ENCODE results near the gene NUDT1. TPM values are rescaled to one million over a fixed set of nuclear protein-coding genes. Genes with fewer than 3 reads are reported as not detected.

Gene NUDT1
- total RNA-seq, 2 donors from 2014 or later, result 56.0 to 84.7 TPM

DNA sequence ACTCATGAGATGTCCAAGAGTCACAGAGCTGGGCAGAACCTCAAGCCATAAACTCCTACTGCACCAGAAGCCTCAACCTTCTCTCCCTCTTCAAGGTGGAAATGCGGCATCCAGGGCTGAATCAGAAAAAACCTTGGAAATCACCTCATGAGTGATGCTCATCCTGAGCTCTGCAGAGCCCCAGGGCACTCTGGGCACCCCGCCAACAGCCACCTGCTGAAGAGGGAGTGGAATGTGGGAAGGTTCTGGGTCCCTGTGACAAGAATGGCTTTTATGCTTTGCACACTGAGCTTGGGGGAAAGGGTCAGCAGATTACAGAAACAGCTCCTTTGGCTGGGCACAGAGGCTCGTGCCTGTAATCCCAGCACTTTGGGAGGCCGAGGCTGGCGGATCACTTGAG lies 18.8 kb downstream of the NUDT1 start:
- no peak for DNase-seq
- Histone ChIP-seq H3K4me1 (ENCODE audit: control insufficient read depth, insufficient read depth, low read length) (no peaks in the 10 kb centered on the region), H3K4me3 (ENCODE audit: low read length) (no peak overlapping the region), H3K27ac (ENCODE audit: low read depth, low read length) (no peak overlapping the region), H3K9me3 (ENCODE audit: control insufficient read depth, low read length) (no peaks in the 10 kb centered on the region), H3K9ac (ENCODE audit: extremely low read depth, low read length, poor library complexity, severe bottlenecking) (no peak overlapping the region), H3K36me3 (ENCODE audit: control insufficient read depth, insufficient read depth, low read length) (peaks cover 13% of the 10 kb centered on the region), H3K27me3 (ENCODE audit: control insufficient read depth, insufficient read depth, low read length, poor library complexity, severe bottlenecking) (no peaks in the 10 kb centered on the region)
- H3K36me3 Mint-ChIP-seq (ENCODE audit: low read depth), result peaks cover 64% of the 10 kb centered on the region
- TF ChIP-seq, protein P1, sequence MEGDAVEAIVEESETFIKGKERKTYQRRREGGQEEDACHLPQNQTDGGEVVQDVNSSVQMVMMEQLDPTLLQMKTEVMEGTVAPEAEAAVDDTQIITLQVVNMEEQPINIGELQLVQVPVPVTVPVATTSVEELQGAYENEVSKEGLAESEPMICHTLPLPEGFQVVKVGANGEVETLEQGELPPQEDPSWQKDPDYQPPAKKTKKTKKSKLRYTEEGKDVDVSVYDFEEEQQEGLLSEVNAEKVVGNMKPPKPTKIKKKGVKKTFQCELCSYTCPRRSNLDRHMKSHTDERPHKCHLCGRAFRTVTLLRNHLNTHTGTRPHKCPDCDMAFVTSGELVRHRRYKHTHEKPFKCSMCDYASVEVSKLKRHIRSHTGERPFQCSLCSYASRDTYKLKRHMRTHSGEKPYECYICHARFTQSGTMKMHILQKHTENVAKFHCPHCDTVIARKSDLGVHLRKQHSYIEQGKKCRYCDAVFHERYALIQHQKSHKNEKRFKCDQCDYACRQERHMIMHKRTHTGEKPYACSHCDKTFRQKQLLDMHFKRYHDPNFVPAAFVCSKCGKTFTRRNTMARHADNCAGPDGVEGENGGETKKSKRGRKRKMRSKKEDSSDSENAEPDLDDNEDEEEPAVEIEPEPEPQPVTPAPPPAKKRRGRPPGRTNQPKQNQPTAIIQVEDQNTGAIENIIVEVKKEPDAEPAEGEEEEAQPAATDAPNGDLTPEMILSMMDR (conservative IDR thresholded peaks at IDR 0.05), result no peak
- peak overlapping the region; percentile 13 for H3K27ac Mint-ChIP-seq
- peaks cover 2% of the 10 kb centered on the region for H3K9me3 Mint-ChIP-seq
- no peaks in the 10 kb centered on the region for H3K4me1 Mint-ChIP-seq
- 83 to 93% methylated on average over 2 to 5 of the region's 5 CpGs for WGBS, 2 experiments (ENCODE audit: insufficient coverage in 1 of 2, insufficient read length in 1 of 2)
- no peak overlapping the region for H3K4me3 Mint-ChIP-seq
- no peaks in the 10 kb centered on the region for H3K27me3 Mint-ChIP-seq (ENCODE audit: insufficient read depth)

DNA sequence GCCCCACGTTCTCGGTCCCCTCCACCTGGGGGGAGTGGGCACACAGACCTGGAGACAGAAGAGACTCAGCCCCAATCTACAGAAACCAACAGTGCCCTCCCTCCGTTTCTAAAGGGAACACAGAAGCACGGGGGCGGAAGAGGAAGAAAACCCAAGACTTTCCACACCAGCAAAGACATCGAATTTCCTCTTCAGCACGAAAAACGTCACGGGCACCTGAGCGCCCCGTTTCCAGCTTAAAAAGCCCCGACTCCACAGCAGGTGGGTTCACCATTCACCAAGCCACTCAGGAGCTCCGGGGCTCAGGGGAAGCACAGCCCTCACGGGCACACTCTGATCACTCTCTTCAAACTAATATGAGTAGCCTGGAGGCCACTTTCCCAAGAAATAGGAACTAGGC lies 19.6 kb downstream of the NUDT1 start:
- Histone ChIP-seq H3K9me3 (ENCODE audit: control insufficient read depth, low read length) (peaks cover 1% of the 10 kb centered on the region), H3K4me1 (ENCODE audit: control insufficient read depth, insufficient read depth, low read length) (no peaks in the 10 kb centered on the region), H3K36me3 (ENCODE audit: control insufficient read depth, insufficient read depth, low read length) (peaks cover 15% of the 10 kb centered on the region), H3K27ac (ENCODE audit: low read depth, low read length) (no peak overlapping the region), H3K4me3 (ENCODE audit: low read length) (no peak overlapping the region), H3K27me3 (ENCODE audit: control insufficient read depth, insufficient read depth, low read length, poor library complexity, severe bottlenecking) (no peaks in the 10 kb centered on the region), H3K9ac (ENCODE audit: extremely low read depth, low read length, poor library complexity, severe bottlenecking) (no peak overlapping the region)
- TF ChIP-seq, protein P1 (conservative IDR thresholded peaks at IDR 0.05), result no peak
- 94% methylated on average over 12 to 14 of the region's 14 CpGs for WGBS, 2 experiments (ENCODE audit: insufficient coverage in 1 of 2, insufficient read length in 1 of 2)
- H3K27me3 Mint-ChIP-seq (ENCODE audit: insufficient read depth), result no peaks in the 10 kb centered on the region
- DNase-seq, result no peak
- peaks cover 4% of the 10 kb centered on the region for H3K9me3 Mint-ChIP-seq
- peaks cover 62% of the 10 kb centered on the region for H3K36me3 Mint-ChIP-seq (ENCODE audit: low read depth)
- H3K4me1 Mint-ChIP-seq, result no peaks in the 10 kb centered on the region
- H3K4me3 Mint-ChIP-seq, result no peak overlapping the region
- peak overlapping the region; percentile 21 for H3K27ac Mint-ChIP-seq

DNA sequence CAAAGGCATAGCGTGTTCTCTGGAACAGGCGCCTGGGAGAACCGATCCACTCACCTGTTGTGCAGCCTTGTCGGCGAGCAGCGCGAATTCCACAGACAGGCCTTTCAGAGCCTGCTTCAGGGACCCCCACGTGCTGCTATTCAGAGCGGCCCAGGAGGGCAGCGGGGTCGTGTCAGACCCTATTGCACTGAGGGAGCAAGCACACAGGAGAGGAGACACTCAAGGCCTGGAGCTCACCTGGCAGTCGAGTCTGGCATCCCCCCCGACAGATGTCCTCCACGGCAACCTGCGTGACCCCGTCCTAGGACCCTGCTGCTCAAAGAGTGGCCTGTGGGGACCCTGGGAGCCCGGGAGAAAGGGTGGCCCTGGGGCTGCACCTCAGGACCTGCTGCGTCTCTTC lies 21.1 kb downstream of the NUDT1 start:
- Mint-ChIP-seq H3K36me3 (ENCODE audit: low read depth) (peaks cover 58% of the 10 kb centered on the region), H3K27me3 (ENCODE audit: insufficient read depth) (no peaks in the 10 kb centered on the region), H3K27ac (no peak overlapping the region), H3K4me3 (no peak overlapping the region), H3K4me1 (no peaks in the 10 kb centered on the region), H3K9me3 (peaks cover 9% of the 10 kb centered on the region)
- TF ChIP-seq, protein P1 (conservative IDR thresholded peaks at IDR 0.05), result no peak
- peaks cover 5% of the 10 kb centered on the region for H3K9me3 ChIP-seq (ENCODE audit: control insufficient read depth, low read length)
- no peak overlapping the region for H3K27ac ChIP-seq (ENCODE audit: low read depth, low read length)
- no peak overlapping the region for H3K9ac ChIP-seq (ENCODE audit: extremely low read depth, low read length, poor library complexity, severe bottlenecking)
- peaks cover 19% of the 10 kb centered on the region for H3K36me3 ChIP-seq (ENCODE audit: control insufficient read depth, insufficient read depth, low read length)
- WGBS, 2 experiments (ENCODE audit: insufficient coverage in 1 of 2, insufficient read length in 1 of 2), result 92 to 99% methylated on average over 13 to 18 of the region's 18 CpGs
- H3K4me3 ChIP-seq (ENCODE audit: low read length), result no peak overlapping the region
- H3K4me1 ChIP-seq (ENCODE audit: control insufficient read depth, insufficient read depth, low read length), result no peaks in the 10 kb centered on the region
- peak; percentile 37 for DNase-seq
- H3K27me3 ChIP-seq (ENCODE audit: control insufficient read depth, insufficient read depth, low read length, poor library complexity, severe bottlenecking), result no peaks in the 10 kb centered on the region

Measured in endodermal cell (in vitro differentiated cells).